GM19035 (cell line): ENCODE results near the gene GPT2.
A peak's percentile ranks its signal among the peaks of the same experiment; 100 is the strongest.

Experiments
- ATAC-seq: cut with Tn5 transposase; IDR thresholded peaks from one replicate; pipeline ENCODE4 v1.9.1; 2021; ENCODE audit not compliant: unreplicated experiment

Gene GPT2

DNA sequence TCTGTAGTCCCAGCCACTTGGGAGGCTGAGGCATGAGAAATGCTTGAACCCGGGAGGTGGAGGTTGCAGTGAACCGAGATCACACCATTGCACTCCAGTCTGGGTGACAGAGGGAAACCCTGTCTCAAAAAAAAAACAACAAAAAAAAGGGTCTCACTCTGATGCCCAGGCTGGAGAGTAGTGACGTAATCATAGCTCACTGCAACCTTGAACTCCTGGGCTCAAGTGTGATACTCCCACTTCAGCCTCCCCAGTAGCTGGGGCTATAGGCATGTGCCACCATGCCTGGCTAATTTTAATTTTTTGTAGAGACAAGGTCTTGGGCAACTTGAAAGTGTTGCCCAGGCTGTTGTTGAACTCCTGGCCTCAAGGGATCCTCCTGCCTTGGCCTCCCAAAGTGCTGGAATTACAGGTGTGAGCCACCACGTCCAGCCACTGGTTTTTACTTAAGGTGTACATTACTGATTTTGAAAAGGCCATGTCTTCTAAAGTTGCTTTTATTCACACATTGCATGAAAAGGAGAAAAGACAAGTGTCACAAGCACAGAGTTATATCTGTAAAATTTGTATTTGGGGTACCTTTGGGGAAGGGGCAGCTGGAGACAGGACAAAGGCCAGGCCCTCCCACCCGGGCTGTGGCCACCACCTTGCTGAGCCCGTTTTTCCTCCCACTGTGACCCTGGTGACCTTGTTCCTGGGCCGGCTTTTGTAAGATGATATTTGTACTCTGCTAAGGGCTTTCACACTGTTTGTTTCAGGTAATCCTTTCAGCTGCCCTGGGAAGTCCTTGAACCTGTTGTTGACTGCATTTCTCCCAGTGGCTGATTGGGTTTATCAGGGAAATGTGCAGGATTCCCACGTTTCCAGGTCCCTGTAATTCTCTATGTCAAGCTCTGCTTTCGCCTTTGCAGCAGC lies 11.5 kb downstream of the GPT2 start:
- ATAC-seq, result no peak

DNA sequence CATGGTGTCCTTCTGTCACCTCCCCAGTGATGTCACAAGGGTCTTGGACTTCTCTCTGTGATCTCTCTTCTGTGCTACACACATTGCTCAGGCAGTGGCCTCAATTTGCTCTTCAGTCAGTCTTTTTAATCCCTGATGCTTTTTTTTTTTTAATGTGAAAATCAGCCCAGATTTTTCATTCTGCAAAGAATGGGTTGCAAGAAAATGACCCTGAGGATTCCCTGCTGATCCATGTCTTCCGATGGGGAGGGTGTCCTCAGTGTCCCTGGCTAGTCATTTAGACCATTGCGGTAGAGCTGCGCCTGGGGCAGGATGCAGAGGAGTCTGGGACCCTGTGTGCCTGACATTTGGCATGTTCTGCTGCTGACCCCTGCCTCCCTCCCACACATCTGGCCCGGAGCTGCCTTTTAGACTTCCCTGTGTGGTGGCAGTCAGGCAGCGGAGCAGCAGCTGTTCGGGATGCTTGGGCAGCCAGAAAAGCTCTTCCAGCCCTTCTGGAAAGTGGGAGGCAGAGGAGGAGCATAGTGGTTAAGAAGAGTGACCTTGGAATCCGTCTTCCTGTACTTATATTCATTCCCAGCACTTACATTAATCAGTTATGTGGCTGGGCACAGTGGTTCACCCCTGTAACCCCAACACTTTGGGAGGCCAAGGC lies 12.3 kb downstream of the GPT2 start:
- ATAC-seq, result no peak

DNA sequence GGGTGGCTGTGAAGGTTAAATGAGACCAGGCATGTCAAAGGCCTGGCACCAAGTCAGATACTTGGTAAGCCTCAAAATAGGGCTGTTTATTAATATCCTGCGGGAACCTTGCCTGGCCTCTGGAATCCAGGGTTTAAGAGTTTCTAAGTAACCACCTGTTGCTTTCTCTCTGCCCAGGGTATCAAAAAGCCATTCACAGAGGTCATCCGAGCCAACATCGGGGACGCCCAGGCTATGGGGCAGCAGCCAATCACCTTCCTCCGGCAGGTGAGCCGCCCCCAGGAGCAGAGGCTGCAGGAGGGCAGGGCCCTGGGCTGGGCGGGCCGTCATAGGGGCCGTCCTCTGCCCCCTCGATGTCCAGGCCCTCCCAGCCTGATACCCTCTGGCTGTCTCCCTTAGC lies 13.3 kb downstream of the GPT2 start:
- ATAC-seq, result no peak

DNA sequence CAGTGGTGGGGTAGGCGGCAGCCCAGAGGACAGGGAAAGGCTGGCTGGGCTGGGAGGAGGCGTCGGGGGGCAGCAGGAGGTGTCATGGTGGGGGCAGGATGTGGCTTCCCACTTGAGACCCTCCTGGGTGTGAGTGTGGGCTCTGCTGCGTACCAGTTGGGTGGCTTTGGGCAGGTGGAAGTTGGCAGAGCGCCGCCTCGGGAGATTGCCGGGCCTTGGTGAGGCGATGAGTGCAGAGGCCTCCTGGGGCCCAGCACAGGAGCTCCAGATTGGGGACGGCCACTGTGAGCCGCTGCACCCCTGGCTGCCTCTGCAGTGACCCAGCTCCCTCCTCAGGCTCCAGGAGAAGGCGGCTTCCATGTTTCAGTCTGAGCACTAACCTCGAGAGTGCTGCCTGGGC lies 13.8 kb downstream of the GPT2 start:
- ATAC-seq, result no peak

DNA sequence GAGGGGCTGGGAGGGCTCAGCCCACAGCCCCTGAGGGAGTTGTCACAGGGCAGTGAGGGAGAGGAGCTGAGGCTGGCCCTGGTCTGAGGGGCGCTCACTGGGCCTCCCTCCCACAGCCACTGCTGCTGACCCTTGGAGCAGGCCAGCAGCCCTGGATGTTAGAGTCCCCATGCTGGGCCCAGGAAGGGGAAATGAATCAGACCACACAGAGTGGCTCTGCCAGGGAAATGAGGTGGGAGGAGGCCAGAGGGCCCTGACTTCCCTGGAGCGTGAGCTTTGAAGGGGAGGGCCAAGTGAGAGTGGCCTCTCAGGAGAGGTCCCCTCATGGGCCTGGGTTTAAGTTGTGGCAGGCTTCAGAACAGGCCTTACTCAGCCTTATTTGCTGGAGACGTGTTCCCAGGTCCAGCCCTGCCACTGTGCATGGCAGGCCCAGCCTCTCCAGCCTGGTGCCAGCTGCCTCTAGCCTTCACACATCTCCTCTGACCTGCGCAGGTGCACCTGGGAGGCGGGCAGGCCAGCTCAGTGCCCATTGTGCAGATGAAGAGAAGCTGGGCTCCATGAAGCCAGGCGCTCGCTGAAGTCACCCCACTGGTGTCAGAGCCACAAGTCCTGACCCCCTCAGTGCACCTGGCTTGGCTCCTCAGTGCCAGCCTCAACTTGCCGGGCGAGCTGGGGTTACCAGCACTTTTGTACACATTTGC lies 15.4 kb downstream of the GPT2 start:
- no peak for ATAC-seq

DNA sequence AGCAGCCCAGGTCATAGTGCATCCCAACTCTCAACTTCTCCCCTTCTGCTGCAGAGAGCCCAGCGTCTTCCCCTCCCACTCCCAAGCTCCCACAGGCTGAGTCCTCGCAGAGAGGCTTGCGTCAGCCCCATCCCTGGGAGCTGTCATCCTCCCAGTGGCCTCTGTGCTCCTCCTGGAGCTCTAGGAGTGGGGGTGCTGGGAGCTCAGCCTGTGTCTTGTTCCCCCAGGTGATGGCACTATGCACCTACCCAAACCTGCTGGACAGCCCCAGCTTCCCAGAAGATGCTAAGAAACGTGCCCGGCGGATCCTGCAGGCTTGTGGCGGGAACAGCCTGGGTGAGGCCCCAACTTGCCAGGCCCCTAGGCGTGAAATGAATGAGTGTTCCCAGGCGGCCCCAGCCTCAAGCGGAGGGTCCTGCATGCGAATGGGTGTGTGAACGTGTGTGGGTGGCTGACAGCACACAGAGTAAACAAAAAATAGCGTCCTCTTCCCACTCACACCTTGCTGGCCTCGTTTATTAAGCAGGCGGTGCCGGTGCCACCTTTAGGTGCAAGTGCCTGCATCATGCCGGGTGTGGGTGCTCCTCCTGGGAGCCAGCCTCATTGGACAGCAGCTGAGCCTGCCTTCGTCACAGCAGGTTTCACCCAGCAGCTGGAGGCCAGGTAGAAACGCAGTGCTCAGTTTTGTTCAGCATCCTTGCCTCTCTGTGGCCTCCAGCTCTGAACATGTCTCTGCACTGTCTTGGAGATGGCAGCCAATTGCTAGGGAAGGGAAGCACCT lies 16.5 kb downstream of the GPT2 start:
- ATAC-seq, result no peak

DNA sequence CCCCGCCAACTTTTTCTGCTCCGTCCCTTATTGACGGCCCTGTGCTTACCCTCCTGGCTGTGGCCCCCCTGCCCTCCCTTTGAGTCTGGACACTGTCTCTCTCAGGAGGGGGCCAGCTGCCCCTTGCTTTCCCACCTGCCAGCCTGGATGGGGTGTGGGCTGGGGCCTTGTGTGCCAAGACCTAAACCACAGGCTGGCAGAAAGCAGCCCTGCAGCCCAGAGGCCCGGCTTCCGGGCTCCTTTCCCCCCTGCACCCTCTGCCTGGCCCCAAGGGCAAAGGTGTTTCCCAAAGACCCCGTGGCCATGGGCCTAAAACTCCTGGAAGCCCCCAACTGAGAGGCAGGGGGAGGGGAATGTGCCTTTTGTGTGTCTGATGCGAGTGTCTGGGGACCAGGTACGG lies 17.5 kb downstream of the GPT2 start:
- ATAC-seq, result no peak

DNA sequence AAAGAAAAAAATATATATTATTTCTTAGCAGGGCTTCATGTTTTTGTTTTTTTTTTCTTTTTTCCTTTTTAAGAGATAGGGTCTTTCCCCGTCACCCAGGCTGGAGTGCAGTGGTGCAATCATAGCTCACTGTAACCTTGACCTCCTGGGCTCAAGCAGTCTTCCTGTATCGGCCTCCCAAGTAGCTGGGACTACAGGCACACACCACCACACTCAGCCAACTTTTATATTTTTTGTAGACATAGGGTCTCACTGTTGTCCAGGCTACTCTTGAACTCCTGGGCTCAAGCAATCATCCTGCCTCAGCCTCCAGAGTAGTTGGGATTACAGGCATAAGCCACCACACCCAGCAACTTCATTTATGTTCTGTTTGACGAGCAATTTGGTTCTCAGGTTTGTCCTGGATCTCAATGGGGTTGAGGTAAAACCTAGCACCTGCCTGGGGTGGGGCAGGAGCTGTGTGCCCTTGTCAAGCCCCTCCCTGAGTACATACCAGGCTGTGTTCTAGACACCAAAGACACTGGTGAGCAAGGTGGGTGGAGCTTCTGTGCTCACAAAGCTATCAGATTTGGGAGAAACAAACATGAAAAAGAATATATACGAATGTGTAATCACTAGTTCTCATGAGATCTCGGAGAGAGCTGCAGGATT lies 19.2 kb downstream of the GPT2 start:
- no peak for ATAC-seq

DNA sequence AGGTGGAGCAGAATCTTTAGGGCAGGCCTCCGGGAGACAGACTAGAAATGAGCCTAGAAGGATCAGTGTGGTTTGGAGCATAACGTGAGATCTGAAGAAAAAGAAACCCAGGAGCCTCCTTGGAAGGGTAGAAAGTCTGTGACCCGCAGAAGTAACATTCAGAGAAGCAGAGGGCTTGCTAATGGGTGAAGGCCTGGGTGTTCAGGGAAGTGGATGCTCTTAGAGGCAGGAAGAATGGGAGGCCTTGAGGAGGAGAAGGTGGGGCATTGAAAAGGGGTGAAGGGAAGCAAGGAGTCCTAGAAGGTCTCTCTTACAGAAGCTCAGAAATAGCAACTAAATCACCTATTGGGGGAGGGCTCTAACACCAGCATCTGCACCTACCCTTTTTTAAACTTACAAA lies 20.3 kb downstream of the GPT2 start:
- no peak for ATAC-seq

DNA sequence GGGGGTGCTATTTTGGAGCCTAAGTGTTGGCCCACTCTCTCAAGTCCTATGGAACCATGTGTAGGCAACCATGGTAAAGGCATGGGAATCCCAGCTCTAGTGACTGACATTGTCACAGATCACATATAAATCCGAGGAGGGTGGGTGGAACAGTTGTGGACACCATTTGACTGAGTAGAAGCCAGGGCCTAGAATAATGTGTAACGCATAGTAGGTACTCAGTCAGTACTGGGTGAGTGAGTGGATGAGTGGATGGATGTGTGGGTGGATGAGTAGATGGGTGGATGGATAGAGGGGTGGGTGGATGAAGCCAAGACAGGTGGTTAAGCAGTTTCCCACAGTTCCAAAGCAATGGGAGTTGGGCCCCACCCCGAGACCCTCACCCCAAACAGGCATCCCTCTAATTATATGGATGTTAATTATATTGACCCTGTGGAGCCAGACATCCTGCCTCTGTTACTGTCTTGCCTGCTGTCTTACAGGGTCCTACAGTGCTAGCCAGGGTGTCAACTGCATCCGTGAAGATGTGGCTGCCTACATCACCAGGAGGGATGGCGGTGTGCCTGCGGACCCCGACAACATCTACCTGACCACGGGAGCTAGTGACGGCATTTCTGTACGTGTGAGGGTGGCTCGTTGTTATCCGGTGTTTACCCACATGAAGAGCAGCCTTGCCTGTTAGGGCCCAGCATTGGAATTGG lies 22.3 kb downstream of the GPT2 start:
- ATAC-seq, result no peak

DNA sequence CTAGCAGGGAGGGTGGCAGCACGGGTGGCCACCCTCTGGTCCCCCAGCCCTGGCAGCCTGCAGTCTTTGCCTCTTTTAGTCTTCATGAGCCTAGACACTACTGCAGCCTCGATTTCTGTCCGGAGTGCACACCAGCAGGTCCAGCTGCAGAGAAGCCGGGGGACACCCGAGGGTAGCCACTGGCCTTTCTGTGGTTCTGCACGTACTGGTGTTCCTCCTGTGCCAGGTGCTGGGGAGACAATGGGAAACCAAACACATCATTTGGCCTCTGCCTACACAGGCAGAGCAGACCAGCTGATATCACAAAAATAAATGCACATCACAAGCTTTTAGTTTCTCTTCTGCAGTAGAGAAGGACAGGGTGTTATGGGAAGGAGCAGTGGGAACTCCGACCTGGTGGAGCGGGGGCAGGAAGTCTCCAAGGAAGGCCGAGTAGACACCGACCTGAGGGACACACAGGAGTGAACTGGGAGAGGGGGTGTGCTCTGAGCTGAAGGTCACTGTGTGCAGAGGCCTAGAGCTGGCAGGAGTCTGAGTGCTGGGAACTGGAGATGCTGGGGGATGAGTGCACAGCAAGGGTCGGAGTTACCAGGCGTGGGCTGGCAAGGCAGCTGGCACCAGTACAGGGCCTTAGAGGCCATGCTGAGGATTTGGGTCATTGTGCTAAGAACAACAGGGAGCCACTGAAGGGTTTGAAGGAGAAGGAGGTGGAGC lies 23.1 kb downstream of the GPT2 start:
- ATAC-seq, result no peak

DNA sequence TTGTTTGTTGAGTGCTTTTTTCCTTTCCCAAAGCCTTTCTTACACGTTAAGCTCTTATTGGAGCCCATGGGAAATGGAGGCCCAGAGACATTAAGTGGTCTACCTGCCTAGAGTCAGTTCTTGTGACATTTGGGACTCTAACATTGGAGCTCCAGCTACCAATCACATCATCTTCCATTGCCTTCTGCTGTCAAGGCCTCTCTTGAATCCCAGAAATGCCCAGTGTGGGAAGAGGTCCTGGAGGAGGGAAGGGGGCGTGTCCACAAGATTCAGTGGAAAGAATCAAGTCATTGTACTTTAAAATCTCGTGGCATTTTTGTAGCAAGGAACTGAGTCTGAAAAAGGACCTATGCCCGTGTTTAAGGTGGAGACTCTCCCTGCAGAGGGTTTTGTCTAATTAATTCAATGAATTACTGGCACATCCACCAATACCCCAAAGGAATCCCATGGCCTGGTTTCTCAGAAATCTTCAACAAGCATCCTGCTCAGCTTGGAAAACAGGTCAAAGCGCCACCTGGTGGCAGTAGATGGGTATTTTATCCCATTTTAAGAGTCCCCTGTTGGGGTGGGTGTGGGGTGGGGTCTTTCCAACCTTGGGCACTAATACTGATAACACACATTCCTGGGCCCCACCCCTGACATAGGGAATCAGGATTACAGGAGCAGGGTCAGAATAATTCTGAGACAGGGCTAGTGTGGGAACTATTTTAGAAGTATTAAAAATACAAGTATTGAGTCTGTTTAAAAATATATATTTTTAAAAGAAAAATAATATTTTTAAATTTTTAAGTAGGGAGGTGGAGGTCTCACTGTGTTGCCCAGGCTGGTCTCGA lies 24.6 kb downstream of the GPT2 start:
- no peak for ATAC-seq

DNA sequence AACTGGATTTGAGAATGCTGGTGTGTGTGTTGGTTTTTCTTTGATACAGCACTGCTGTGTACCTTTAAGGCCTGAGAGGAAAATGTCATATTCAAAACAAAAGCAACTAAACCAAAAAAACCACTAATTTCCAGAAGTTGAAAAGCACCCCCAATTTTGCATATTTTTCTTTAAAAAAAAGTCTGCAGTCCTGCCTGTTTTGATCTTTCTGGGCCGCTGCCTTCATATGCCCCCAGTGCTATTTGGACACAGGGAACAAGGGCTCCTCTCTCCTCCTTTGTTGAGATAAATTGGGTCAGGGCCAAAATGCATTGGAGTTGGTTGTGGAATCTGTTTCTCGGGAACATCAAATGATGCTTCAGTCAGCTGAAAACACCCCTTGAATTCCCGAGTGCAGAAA lies 26.9 kb downstream of the GPT2 start:
- ATAC-seq, result peak; percentile 66

DNA sequence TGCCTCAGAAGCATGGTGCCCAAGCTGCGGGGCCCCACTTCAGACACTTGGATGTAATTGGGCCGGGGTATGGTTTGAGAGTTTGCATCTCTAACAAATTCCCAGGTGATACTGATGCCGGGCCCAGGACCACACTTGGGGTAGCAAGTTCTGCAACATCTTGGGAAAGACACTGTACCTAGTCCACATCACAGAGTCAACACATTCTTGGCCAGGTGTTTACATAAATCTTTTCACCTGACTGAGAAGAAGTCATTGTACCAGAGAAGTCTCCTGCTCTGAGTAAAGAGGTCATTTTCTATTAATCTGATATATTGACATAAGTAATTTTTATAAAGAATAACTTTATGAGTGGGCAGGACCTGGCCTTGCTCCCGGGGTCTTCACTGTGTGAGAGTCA lies 27.5 kb downstream of the GPT2 start:
- ATAC-seq, result peak; percentile 9

DNA sequence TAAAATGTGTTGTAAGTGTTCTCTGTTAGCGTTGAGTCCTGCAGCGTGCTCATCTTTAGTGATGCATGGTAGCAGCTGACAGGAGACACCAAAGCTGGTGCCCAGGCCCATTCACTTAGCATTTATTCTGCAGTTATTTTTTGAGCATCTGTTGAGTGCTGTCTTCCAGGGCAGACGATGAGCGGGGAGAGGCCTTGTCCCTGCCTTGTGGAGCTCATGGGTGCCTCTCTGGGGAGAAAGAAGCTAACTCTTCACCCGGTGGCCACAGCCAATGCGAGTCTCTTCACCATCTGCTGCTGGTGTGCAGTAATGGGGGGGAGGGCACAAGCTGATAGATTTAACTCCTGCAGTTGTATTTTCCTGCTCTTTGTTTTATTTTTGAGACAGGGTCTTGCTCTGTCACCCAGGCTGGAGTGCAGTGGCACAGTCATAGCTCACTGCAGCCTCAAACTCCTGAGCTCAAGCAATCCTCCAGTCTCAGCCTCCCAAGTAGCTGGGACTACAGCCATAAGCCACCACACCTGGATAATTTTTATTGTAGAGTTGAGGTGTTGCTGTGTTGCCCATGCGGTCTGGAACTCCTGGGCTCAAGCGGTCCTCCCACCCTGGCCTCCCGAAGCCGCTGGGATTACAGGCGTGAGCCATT lies 30.5 kb downstream of the GPT2 start:
- no peak for ATAC-seq

DNA sequence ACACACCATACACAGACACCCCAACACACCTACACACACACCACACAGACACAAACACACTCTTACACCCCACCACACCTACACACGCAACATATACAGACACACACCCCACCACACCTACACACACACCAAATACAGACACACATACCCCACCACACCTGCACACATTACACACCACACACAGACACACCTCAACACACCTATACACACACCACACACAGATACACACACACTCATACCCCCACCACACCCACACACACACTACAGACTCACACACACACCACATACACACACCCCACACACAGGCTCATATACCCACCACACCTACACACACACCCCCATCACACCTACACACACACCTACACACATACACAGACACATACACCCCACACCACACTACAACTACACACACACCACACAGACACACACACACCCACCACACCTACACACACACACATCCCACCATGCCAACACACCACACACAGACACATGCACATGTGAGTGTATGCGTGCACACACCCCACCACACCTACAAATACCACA lies 31.4 kb downstream of the GPT2 start:
- no peak for ATAC-seq

DNA sequence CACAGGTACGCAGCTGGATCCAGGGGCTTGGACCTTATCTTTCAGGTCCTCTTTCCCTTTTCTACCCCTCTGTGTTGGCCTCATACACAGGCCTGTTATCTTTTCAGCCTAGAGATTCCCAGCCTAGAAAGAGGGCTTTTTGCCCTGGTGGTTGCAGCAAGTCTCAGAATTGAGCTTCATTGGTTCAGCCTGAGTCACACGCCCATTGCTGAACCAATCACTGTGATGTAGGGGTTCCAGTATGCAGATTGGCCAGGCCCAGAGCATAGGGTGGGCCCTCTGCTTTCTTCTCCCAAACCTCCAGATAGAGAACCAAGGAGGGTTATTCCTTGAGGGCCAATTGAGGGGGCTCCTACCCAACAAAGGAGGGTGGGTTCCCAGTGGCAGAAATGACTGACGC lies 32.8 kb downstream of the GPT2 start:
- no peak for ATAC-seq

DNA sequence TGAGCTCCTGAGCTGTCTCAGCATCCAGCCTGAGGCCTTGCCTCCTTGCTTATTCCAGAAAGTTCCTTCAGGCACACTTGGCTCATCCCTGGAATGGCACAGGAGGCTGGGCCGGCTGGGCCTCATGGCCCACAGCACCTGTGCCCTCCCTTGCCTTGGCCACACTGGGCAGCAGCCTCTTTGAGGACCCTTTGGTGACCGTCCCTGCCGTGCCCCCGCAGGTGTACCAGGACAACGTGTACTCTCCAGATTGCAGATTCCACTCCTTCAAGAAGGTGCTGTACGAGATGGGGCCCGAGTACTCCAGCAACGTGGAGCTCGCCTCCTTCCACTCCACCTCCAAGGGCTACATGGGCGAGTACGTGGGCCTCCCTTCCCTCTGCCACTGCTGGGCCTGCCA lies 34.2 kb downstream of the GPT2 start:
- ATAC-seq, result no peak
